ENCODE results near the gene SPDYE1.
"Not testable (repeated sequence)": the region's sequence is repeated elsewhere in the genome, so short reads cannot be mapped to it uniquely, and the experiment has no call there.

Gene SPDYE1

GRCh38 chr7:43994681-43995080 lies 3.0 kb upstream of the SPDYE1 start:
- DNase-seq, result not testable (repeated sequence)

DNA sequence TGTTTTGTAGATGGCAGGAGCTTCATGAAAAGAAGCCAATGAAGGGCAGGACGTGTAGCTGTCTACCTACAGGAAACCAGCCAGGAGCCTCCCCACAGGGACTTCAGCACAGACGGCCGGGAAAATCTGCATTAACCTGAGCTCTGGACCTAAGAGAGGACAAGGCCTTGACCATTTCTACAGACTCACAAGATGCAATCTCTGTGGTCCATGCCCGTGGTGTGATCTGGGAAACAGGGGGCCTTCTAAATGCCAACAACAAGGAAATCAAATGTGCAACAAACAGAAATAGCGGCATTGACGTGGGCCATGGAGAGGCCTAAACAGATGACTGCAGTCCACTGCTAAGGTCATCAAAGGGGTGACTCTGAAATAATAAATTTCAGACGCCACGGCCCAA lies 14.4 kb downstream of the SPDYE1 start:
- not testable (repeated sequence) for DNase-seq

- DNase-seq, result not testable (repeated sequence)
These were observed 17.4 kb downstream of the SPDYE1 start for GRCh38 chr7:44015090-44015489.

- DNase-seq, result peak; percentile 100
These were observed 21.4 kb downstream of the SPDYE1 start for GRCh38 chr7:44018857-44019807.

DNA sequence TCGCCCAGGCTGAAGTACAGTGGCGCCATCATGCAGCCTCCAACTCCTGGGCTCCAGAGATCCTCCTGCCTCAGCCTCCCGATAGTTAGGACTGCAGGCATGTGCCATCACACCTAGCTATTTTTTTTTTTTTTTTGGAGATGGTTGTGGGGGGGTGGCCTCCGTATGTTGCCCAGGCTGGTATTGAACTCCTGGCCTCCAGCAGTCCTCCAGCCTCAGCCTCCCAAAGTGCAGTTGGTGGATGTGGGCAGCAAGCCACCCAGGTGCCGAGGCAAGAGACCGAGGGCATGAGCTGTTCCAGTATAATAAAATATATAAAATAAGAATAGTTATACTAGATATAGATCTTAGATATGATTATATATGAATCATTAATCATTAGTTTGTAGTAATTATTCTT lies 22.1 kb downstream of the SPDYE1 start:
- DNase-seq, result not testable (repeated sequence)

DNA sequence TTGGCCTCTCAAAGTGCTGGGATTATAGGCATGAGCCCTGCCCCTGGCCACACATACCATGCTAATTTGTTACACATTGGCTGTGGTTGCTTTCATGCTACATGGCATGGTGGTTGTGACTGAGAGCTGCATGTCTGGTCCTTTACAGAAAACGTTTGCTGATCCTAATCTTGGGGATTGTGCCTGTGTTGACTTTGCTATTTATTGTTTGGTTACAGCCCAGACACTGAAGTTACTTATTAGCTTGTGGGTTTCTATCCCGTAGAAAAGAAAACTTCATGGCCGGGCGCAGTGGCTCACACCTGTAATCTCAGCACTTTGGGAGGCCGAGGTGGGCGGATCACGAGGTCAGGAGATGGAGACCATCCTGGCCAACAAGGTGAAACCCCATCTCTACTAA lies 24.4 kb downstream of the SPDYE1 start:
- DNase-seq, result not testable (repeated sequence)

DNA sequence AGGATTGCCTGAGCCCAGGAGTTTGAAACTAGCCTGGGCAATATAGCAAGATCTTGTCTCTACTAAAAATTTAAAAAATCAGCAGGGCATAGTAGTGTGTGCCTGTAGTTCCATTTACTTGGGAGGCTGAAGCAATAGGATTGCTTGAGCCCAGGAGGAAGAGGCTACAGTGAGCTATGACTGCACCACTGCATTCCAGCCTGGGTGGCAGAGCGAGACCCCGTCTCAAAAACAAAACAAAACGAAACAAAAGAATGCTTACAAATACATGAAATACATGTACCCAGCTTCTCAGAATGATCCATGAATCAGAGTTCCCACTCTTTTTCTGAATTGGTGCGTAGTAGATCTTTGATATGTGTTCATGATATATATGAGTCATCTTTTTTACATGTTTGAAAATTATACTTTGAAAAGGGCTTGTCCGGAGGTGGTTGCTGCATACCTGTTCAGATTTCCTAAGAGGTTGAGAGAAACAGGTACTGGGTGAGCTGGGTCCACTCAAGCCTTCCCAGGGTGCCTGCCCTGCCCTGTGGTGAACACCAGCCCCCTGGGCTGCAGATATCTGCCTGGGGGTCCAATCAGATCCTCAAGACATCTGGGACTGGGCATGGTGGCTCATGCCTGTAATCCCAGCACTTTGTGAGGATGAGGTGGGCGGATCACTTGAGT lies 25.2 kb downstream of the SPDYE1 start:
- not testable (repeated sequence) for DNase-seq

- not testable (repeated sequence) for DNase-seq
These were observed 31.7 kb downstream of the SPDYE1 start for GRCh38 chr7:44029433-44029832.

GRCh38 chr7:44030029-44030428 lies 32.3 kb downstream of the SPDYE1 start:
- DNase-seq, result not testable (repeated sequence)

DNA sequence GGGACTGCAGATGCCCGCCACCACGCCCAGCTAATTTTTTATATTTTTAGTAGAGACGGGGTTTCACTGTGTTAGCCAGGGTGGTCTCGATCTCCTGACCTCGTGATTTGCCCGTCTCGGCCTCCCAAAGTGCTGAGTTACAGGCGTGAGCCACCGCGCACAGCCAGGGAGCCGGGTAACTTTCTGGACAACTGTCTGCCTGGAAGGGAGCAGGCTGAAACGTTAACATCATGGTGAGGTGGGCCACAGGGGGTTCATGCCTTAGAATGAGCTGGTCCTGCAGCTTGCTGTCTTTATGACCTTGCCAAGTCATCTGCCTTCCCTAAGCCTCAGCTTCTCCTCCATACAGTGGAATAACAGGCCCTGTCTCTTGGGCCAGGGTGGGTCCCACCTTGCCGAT lies 33.6 kb downstream of the SPDYE1 start:
- DNase-seq, result not testable (repeated sequence)

GRCh38 chr7:44032031-44032430 lies 34.3 kb downstream of the SPDYE1 start:
- DNase-seq, result not testable (repeated sequence)

DNA sequence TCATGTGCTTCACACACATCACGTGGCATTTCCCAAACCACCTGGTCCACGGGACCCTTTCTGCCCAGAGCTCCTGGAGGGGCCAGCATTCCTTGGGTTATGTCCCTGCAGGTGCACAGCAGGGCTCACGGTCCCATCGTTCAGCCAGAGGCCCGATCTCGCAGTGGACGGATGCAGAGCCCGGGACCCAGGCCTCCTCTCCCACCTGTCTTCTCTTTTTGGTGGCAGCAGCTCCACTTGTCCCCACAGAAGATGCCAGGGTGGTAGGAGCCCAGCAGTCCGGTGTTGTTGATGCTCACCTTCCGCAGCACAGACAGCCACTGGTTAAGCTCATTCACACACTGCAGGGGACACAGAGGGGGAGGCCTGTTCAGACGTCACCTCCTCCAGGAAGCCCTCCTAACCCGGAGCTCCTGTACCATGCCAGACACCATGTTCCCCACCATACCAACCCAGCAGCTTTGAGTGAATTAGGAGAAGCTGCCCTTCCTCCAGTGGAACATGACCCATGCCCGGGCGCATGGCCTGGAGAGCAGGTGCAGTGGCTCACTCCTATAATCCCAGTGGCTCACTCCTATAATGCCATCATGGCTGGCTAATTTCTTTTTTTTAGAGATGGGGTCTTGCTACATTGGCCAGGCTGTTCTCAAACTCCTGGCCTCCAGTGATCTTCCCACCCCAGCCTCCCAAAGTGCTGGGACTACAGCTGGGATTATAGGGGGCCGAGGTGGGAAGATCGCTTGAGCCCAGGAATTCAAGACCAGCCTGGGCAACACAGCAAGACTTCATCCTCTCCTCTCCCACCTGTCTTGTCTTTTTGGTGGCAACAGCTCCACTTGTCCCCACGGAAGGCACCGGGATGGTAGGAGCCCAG lies 36.5 kb downstream of the SPDYE1 start:
- DNase-seq, result not testable (repeated sequence)

DNA sequence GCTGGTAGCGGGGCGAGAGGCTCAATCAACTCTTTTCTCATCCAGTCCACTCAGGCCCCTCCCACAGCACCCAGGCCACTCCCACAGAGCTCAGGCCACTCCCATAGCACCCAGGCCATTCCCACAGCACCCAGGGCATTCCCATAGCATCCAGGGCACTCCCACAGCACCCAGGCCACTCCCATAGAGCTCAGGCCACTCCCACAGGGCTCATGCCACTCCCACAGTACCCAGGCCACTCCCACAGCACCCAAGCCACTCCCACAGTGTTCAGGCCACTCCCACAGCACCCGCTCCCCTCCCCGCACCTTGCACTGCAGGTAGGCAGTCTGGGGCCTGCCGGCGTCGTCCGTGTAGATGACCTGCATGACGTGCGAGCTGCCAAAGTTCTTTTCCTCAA lies 38.7 kb downstream of the SPDYE1 start:
- DNase-seq, result peak; percentile 53

DNA sequence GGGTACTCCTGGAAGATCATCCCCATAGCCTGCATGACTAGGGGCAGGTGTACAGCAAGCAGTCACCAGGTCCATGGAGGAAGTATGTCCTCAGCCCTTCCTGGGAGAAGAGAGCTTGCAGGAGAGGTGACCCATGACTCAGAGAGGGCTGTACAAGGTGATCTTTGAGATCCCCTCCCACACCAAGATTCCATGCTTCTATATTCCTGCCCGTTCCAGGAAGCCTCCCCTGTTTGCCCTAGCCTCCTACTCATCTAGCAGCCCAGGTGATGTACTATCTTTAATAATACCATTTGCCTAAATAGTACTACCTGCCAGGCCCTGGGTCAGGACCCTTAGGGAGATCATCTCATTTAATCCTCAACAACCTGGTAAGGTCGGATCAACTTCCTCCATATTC lies 40.3 kb downstream of the SPDYE1 start:
- DNase-seq, result not testable (repeated sequence)

DNA sequence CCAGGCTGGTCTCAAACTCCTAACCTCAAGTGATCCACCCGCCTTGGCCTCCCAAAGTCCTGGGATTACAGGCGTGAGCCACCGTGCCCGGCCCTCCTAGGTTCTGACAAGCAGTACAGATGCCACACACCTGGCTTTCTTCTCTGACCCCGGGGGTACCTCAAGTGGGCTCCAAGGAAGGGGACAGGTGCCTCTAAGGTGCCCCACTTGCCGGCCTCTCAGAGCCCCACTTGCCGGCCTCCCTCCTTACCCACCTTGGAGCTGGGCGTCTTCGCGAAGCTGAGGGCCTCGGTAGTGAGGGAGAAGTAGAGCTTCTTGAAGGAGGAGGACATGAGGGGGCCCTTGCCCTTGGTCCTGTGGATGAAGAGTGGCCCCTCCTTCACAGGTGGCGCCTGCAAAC lies 40.9 kb downstream of the SPDYE1 start:
- DNase-seq, result not testable (repeated sequence)

DNA sequence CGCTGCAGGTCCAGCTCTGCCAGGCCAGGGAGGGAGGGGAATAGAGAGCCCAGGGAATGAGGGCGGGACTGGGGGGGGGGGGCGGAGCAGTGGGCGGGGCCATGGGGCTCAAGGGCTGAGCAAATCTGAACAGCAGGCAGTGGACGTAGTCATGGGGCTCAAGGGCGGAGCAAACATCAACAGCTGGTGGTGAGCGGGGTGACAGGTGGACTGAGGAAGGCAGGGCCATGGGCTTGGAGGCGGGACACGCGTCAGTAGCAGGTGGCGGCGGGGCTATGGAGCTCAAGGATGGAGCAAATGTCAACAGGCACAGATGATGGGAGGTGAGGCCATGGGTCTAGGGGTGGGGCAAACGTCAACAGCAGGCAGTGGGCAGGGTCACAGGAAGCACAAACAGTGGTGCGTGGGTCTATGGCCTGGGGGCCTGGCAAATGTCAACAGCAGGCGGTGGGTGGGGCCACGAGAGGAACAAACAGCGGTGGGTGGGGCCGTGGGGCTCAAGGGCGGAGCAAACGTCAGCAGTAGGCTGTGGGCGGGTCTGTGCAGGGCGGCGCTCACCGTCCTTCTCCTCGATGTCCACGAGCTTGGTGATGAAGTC lies 41.4 kb downstream of the SPDYE1 start:
- peak; percentile 90 for DNase-seq

DNA sequence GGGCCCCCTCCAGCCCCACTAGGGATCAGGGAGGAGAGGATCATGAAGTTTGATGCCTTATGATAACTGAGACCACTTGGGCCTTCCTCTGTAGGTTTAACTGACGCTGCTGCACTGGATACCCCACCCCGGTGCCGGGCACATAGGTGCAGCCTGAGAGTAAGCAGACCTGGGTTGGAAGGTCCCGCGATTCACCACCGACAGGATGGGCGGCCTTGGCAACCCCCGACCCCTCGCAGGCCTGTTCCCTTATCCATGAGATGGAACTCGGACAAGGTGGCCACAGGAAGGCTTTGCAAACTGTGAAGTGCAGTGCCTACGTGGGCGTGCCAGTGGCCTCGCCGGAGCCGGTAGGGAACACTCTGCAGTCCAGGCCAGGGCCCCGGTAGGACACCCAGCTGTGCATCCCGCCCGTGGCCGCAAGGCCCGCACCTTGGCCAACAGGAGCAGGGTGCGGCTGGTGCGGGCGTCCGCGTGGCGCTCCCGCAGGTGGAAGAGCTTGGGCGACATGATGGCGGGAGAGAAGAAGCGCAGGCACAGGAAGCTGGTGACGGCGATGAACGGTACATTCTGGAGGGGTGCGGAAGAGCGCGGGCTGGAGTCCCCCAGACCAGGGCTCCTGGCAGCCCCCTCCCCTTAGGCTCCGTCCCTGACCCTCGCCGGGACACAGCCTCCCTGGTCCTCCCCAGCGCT lies 42.2 kb downstream of the SPDYE1 start:
- DNase-seq, result not testable (repeated sequence)

DNA sequence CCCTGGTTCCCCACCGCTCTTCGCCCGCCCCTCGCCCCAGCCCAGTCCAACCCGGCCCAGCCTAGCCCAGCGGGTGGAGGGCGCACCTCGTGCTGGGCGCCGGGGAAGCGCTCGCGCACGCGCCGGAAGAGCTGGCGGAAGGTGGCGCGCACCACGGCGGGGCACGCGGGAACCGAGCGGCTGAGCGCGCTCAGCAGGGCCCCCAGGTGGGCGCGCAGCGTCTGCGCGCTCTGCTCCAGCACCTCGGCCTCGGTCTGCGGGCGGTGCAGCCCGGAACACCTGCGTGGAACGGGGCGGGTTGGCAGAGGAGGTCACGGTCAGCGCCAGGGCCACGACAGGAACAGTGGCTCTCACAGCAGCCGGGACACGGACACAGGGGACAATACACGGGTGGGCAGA lies 42.8 kb downstream of the SPDYE1 start:
- DNase-seq, result peak; percentile 80

DNA sequence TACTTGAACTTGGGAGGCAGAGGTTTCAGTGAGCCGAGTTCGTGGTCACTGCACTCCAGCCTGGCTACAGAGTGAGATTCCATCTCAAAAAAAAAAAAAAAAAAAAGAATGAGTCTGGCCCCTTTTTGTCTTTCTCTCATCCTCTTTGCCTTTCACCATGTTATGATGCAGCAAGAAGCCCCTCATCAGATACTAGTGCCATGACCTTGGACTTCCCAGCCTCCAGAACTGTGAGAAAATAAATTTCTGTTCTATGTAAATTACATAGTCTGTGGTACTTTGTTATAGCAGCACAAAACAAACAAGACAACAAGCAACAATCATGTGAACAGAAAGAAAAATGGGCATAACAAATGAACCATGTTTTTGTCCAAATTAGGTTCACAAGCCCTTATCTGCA lies 44.5 kb downstream of the SPDYE1 start:
- DNase-seq, result no peak

DNA sequence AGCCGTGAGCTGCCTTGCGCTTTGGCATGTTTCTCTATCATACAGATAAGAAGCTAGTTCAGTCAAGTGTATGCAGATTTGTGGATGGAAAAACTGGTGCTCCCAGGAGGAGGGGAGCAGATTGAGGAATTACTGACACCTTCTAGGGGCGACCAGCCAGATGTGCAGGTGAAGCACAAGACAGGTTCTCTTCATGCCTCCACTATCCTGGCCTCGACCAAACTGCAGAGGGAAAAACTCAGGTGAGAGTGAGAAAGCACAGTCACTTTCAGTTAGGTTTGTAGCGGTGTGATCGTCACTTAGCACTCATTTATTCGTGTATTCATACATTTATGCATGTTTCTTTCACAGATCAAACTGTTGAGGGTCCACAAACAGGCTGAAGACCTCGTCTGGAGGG lies 46.2 kb downstream of the SPDYE1 start:
- DNase-seq, result no peak

DNA sequence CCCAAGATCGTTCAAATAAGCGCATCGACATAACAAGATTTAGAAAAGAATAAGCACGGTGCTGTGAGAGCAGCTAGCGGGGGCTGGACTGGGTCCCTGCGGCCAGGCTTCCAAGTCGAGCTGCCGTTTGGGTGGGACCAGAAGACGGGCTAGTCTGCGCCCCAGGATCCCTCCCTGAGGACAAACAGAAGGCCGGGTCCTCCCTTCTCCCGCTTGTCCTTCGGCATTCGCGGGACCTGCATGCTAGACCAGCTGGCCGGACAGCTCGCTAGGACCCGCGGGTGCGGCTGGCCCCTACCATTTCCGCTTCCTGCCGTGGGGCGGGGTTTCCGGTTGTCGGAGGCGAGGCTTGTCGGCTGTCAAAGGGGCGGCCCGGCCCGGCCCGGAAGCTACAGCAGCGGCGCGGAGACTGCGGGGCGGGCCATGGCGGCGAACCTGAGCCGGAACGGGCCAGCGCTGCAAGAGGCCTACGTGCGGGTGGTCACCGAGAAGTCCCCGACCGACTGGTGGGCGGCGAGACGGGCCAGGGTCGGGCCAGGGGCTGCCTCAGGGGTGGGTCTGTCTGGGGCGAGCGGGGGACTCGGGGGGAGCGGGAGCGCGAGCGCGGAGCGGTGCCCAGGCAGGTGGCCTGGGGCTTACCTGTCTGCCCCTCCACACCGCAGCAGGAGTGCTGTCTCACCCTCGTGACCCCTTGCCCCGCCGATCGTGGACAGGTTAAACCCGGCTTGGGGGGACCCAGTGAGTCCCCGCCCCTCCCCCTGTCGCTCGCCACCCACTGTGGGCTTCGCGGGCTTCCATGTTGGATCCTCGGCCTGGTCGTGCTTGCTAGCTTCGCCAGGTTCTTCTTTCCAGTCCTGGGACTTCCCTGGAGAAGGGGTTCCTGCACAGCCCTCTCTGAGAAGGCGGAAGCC lies 46.9 kb downstream of the SPDYE1 start, which contains the start of gene DBNL:
TSS of gene DBNL (plus strand) at position 388 of the 911 bp plus-strand sequence. CDS start at position 424, 36 bp downstream.
- DNase-seq, result peak; percentile 86

Measured in CD4-positive, alpha-beta T cell treated with Interleukin-21 for 1 hour (primary cell).